VCaP (cell line): ENCODE results near the gene WASL.
A peak's percentile ranks its signal among the peaks of the same experiment; 100 is the strongest.
"Not testable (repeated sequence)": the region's sequence is repeated elsewhere in the genome, so short reads cannot be mapped to it uniquely, and the experiment has no call there.

Experiments used
- H3K27ac ChIP-seq: fragments of 450-650 bp; 2 replicates; pipeline ENCODE4 v1.5.1; 2017
- TF ChIP-seq, protein P1 (sequence below): fragments of 450-650 bp; conservative IDR thresholded peaks from 2 replicates; pipeline ENCODE4 v1.5.1; 2017; ENCODE audit warnings: mild to moderate bottlenecking, moderate library complexity

The WASL gene

DNA sequence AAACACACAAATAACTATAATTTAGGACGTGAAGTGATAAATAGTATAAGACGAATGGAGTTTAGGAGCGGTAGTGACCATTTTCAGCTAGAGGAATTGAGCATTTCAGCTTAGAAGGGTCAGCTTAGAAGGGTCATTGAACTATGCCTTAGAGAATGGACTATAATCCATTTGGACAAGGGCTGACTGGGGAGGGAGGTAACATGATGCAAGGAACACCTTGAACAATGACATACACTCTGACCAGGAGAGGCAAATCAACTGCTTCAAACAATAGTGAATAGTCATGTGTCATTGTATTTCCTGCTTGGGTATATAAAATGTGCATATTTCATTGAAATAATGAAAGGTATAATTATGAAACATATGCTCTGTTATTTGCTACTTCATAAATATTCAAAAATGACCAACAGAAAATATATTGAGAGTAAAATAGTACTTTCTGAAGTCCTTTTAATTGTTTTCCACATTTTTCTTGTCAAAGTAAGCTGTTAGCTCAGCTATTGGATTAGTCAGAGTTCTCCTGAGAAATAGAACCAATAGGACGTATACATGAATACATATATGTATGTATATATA lies 40.5 kb upstream of the WASL start:
- peak overlapping the region; percentile 44 for H3K27ac ChIP-seq
- TF ChIP-seq, protein P1, sequence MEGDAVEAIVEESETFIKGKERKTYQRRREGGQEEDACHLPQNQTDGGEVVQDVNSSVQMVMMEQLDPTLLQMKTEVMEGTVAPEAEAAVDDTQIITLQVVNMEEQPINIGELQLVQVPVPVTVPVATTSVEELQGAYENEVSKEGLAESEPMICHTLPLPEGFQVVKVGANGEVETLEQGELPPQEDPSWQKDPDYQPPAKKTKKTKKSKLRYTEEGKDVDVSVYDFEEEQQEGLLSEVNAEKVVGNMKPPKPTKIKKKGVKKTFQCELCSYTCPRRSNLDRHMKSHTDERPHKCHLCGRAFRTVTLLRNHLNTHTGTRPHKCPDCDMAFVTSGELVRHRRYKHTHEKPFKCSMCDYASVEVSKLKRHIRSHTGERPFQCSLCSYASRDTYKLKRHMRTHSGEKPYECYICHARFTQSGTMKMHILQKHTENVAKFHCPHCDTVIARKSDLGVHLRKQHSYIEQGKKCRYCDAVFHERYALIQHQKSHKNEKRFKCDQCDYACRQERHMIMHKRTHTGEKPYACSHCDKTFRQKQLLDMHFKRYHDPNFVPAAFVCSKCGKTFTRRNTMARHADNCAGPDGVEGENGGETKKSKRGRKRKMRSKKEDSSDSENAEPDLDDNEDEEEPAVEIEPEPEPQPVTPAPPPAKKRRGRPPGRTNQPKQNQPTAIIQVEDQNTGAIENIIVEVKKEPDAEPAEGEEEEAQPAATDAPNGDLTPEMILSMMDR: no peak

DNA sequence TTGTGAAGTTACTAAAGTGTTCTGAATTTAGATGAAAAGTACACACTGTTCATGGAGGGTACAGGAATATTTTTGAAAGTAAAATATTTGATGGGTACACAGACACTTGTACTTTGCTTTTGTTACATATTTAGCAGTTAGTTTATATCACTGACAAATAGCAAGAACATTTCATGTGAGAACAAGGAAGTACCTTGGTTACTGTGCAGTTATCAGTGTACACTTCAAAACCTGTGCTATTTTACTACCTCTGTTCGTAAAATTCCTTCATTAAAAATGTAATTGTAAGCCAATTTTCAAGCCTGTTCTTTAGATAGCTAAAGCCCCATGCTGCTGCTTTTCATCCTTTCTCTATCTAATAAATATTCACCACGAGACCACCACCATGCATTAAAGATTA lies 39.8 kb upstream of the WASL start:
- TF ChIP-seq, protein P1: no peak
- H3K27ac ChIP-seq: peak overlapping the region; percentile 44

DNA sequence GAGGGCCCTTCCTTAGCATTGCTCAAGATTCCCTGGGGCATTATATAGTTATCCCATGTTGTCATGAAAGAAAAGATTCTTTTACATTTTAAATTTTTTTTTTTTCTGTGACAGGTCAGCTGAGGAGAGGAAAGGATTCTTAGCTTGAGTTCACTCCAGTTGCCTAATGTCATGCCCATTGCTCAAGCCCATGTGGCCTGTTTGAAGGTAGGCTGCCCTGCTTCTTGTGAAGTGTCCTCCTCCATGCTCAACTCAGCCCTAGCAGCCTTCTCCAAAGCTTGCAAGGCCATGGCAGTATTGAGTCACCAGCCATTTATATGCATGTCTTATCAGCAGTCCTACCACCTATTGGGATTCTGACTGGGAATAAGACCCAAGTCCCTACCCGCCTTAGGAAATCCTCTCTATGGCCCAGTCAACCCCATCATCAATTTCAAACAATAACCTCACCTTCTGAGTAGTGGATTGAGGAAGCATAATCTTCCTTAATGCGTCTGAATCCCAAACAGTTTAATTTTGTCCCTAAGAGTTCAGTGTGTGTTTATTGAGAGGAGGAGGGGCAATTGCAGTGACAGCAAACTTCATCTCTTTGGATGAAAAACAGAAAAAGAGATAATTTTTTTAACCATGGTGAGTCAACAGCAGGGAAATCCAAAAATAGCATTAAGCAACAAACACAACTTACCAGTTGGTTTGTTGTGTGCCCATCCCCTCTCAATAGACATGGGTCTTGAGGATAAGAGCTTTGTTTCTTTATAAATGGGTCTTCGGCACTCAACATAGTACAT lies 38.6 kb upstream of the WASL start:
- no peak overlapping the region for H3K27ac ChIP-seq
- TF ChIP-seq, protein P1: no peak

DNA sequence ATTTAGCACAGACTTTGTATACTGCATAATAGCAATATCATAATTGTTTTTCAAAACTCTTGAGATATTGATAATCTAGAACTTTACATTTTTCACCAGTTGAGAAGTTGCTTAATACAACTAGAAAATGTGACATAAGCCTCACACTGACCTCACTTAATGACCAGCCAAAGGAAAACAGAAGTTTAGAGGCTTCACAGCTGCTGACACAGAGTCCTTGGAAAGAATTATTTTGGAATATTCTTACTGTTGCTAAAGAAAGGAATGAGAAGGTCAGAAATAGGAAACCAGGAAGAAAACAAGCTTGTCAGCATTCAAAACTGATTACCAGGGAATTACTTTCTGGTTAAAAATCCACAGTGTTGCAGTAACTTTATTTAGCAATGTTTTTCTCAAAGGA lies 35.5 kb upstream of the WASL start:
- peak overlapping the region; percentile 57 for H3K27ac ChIP-seq
- TF ChIP-seq, protein P1: no peak

DNA sequence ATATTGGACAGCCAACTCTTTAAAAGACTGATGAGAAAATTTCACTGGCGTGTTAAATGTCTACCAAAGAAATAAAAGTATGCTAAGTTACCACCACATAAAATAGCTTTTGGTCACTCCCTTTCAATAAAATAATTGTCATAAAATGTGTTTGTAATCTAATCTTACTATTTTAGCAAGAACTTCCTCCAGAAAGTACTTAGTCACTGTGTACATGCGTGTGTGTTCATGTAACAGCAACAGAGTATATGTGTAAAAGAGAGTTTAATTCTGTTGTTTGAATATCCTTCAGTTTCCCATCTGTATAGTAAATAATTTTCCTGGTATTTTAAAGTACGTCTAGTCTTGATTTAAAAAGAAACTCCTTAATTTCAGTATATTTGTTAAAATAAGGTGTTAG lies 35.0 kb upstream of the WASL start:
- TF ChIP-seq, protein P1: no peak
- H3K27ac ChIP-seq: peak overlapping the region; percentile 57

DNA sequence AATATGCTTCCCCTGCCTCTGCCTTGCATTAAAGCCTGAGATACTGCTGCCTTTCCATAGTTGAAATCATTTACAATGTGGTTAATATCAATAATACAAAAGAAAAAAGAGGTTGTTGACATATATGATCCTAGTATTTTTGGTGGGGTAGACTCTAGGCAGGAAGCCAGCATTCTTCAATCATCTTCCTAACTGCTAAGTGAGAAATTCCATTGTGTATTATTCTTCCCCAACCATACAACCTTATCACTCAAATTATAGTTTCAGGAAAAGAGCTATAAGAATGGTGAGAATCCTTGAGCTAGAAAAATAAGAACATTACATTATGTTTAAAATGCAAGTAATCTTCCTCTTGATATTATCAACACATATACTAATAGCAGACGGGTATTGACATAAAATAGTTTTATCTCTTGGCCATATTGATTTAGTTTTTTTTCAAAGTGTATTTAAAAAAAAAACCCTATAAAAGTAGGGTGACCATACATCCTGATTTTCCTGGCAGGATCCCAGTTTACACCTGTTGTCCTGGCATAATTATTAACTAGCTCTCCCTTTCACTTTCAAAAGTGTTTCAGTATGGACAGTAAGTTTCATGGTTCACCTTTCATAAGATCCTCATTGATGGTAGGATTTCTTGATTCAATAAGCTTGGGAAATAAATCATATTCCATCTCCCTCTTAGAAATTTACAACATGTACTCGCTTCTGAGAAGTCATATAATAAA lies 33.4 kb upstream of the WASL start:
- peak overlapping the region; percentile 57 for H3K27ac ChIP-seq
- TF ChIP-seq, protein P1: no peak

DNA sequence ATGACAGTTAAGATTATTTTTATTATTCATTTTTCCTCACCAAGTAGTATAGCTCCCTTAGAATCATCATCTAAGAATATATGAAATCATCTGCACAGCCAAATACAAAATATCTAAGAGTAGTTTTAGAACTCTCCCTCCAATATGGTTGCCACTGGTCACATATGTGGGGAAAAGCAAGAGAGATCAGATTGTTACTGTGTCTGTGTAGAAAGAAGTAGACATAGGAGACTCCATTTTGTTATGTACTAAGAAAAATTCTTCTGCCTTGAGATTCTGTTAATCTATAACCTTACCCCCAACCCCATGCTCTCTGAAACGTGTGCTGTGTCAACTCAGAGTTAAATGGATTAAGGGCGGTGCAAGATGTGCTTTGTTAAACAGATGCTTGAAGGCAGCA lies 31.7 kb upstream of the WASL start:
- not testable (repeated sequence) for H3K27ac ChIP-seq
